GM15510 (cell line): ENCODE measurements around the gene COPS4.

Experiments used
- POLR2A ChIP-seq: IDR thresholded peaks from 3 replicates; pipeline ENCODE4 v1.6.1; 2011; ENCODE audit warnings: borderline replicate concordance; ENCODE audit not compliant: insufficient read length; ENCODE audit errors: extremely low read depth

The COPS4 gene

GRCh38 chr4:83067058-83067639, 32.2 kb downstream of the COPS4 start:
- TF ChIP-seq POLR2A, result no peak

- TF ChIP-seq POLR2A, result no peak
Observed at GRCh38 chr4:83071116-83071515, 36.1 kb downstream of the COPS4 start.

GRCh38 chr4:83074086-83074704, 39.2 kb downstream of the COPS4 start:
- TF ChIP-seq POLR2A, result no peak

- no peak for TF ChIP-seq POLR2A
Observed at GRCh38 chr4:83075311-83076095, 40.5 kb downstream of the COPS4 start.

- no peak for TF ChIP-seq POLR2A
Observed at GRCh38 chr4:83080561-83080960, 45.6 kb downstream of the COPS4 start.

GRCh38 chr4:83082777-83083176, 47.8 kb downstream of the COPS4 start:
- TF ChIP-seq POLR2A, result no peak

GRCh38 chr4:83083925-83084475, 49.0 kb downstream of the COPS4 start:
- TF ChIP-seq POLR2A, result no peak

GRCh38 chr4:83089410-83090157, 54.6 kb downstream of the COPS4 start:
- no peak for TF ChIP-seq POLR2A

- no peak for TF ChIP-seq POLR2A
Observed at GRCh38 chr4:83093060-83093640, 58.2 kb downstream of the COPS4 start.

GRCh38 chr4:83096397-83096796, 61.4 kb downstream of the COPS4 start:
- no peak for TF ChIP-seq POLR2A

- no peak for TF ChIP-seq POLR2A
Observed at GRCh38 chr4:83104991-83105390, 70.0 kb downstream of the COPS4 start.

GRCh38 chr4:83107631-83108030, 72.6 kb downstream of the COPS4 start:
- no peak for TF ChIP-seq POLR2A

- peak; percentile 33 for TF ChIP-seq POLR2A
Observed at GRCh38 chr4:83108101-83108861, 73.3 kb downstream of the COPS4 start.
